ENCODE measurements around the gene ZNF185.

DNA sequence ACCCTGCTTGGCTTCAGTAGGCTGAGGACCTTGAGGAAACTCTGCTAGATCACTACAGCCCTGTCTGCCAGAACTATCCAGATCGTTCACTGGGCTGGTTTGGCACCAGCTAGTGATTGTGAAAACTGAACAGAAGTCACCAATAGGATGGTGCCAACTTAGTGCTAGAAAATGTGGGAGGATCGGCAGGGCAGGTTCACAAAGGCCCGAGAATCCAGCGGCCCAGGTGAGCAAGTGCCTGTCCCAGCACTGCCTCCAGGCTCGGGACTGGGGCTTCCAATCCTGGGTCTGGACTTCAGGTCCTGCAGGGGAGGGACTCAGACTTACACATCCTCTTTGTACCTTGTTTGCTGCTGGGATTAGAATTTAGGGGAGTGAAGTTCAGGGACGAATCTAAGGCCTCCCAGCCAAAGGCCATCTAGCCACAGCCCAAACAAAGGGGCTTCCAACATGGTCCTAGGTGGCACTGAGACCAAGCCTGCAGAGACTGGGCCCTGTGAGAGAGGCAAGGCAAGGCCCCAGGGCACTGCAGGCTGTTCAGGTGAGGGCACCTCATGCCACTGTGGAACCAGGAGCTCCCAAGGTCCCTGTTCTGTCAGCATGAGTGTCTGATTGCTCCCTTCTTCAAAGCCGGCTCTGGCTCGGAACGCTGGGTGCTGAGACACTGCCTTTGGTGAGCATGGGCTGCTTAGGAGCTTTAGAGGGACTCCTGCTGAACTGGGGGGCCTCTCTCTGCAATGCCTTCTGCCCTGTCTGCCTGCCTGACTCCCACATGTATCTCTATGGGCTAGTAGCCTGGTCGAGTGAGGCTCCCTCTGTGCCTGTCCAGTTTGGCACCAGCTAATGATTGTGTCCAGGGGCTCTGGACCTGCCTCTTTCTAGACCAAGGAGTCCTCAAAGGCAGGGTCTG, 20.7 kb upstream of the ZNF185 start:
- TF ChIP-seq, protein P1, sequence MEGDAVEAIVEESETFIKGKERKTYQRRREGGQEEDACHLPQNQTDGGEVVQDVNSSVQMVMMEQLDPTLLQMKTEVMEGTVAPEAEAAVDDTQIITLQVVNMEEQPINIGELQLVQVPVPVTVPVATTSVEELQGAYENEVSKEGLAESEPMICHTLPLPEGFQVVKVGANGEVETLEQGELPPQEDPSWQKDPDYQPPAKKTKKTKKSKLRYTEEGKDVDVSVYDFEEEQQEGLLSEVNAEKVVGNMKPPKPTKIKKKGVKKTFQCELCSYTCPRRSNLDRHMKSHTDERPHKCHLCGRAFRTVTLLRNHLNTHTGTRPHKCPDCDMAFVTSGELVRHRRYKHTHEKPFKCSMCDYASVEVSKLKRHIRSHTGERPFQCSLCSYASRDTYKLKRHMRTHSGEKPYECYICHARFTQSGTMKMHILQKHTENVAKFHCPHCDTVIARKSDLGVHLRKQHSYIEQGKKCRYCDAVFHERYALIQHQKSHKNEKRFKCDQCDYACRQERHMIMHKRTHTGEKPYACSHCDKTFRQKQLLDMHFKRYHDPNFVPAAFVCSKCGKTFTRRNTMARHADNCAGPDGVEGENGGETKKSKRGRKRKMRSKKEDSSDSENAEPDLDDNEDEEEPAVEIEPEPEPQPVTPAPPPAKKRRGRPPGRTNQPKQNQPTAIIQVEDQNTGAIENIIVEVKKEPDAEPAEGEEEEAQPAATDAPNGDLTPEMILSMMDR (conservative IDR thresholded peaks at IDR 0.05) = no peak
- TF ChIP-seq EZH2 (IDR thresholded peaks at IDR 0.05; ENCODE audit: low read depth) = no peak

All from PC-9 (cell line).